Stimulated activated CD8-positive, alpha-beta memory T cell treated with anti-CD3 and anti-CD28 coated beads, Interleukin-7, amount 100 ng/mL, for 48 hours (primary cell): ENCODE measurements around the gene ADGRF1.
"Not testable (repeated sequence)": the region's sequence is repeated elsewhere in the genome, so short reads cannot be mapped to it uniquely, and the experiment has no call there.

Experiments
- DNase-seq, 2 donors: peaks; one replicate each; pipeline ENCODE4 v3.0.0-alpha.2; 2020; ENCODE audit warnings: low read depth in 1 of 2; ENCODE audit errors: extremely low read depth in 1 of 2

Gene ADGRF1

GRCh38 chr6:47061309-47062300 is 19.5 kb upstream of the ADGRF1 start:
- no peak for DNase-seq

DNA sequence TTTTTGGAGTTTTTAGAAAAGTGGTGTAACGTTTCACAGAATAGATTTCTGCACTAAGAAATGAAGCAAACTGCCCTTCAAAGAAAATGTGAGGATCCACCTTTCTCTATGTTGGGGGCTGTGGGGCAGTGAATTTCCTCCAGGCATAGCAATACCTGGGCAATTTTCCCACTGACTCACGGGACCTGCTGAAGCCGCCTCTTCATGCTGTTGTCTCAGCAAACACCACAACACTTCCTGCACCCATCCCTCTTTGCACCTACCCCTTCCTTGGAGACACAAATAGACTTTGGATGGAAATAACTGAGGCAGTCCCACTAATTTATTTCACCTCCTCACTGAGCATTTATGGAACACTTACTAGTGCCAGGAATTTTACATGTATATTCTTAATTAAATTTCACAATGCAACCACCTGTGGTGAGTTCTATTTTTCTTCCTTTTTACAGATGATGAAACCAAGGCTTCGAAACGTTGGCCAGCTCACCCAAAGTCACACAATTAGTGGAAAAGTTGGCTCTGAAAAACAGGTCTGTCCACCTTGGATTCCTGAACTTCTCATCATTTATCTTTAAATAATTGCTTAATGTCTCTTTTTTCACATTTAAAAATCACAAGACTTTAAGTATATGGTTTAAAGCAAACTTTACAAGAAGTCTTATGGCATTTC is 17.2 kb upstream of the ADGRF1 start:
- DNase-seq = no peak

DNA sequence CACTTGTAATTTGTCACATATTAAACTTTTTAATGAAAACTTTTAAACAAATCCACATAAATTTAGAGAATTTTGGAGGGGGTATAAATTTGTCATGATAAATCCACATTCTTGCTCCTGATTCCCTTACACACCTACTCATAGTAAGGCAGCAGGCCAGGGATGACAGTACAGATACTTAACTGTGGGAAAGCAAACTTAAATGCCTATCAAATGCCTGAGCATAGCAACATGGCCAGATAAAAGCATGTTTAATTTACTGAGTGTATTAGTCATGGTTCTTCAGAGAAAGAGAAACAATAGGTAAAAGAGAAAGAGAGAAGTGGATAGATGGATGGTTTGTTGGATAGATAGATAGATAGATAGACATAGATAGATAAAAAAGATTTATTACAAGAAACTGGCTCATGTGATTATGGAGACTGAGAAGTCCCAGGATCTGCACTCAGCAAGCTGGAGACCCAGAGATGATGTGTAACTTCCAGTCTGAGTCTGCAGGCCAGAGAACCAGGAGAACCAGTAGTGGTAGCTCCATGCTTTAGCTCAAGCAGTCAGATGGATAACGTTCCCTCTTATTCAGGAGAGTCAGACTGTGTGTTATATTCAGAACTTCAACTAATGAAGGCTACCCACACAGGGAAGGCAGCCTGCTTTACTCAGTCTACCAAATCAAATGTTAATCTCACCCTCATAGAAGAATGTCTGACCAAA is 15.9 kb upstream of the ADGRF1 start:
- DNase-seq = no peak

DNA sequence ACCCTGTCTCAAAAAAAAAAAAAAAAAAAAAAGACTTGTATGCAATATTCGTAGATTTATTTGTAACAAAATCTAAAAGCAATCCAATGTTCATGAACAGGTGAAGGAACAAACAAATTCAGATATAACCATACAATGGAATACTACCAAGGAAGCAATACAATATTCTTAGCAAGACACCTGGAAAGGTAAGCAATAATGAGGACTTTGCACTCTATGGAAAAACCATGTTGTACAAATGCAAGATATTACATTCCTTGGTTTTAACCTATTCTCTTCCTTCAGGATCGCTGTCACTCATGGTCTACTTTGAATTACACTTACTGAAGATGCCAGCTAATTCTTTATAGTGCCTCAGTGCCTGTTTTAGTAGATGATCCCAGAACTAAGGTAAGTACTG is 14.7 kb upstream of the ADGRF1 start:
- DNase-seq = no peak

DNA sequence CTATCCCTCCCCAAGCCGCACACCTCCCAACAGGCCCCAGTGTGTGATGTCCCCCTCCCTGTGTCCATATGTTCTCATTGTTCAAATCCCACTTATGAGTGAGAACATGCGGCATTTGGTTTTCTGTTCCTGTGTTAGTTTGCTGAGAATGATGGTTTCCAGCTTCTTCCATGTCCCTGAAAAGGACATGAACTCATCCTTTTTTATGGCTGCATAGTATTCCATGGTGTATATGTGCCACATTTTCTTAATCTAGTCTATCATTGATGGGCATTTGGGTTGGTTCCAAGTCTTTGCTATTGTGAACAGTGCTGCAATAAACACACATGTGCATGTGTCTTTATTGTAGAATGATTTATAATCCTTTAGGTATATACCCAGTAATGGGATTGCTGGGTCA is 12.2 kb upstream of the ADGRF1 start:
- DNase-seq = not testable (repeated sequence)

DNA sequence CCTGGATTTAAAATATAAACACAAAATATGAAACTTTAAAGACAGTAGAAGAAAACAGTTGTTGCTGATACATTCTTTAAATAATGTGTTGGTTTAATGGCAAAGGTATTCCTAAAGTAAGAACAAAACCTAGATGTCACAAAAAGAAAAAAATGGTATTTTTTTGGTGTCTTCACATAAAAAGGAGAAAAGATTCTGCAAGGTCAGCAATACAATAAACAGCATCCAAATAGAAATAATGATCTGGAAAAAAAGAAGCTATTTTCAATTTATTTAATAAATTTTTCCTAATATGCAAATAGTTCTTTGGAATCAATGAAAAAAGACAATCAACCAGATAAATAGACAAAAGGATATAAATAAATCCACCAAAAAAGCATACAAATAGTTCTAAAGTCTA is 6.5 kb upstream of the ADGRF1 start:
- no peak for DNase-seq

DNA sequence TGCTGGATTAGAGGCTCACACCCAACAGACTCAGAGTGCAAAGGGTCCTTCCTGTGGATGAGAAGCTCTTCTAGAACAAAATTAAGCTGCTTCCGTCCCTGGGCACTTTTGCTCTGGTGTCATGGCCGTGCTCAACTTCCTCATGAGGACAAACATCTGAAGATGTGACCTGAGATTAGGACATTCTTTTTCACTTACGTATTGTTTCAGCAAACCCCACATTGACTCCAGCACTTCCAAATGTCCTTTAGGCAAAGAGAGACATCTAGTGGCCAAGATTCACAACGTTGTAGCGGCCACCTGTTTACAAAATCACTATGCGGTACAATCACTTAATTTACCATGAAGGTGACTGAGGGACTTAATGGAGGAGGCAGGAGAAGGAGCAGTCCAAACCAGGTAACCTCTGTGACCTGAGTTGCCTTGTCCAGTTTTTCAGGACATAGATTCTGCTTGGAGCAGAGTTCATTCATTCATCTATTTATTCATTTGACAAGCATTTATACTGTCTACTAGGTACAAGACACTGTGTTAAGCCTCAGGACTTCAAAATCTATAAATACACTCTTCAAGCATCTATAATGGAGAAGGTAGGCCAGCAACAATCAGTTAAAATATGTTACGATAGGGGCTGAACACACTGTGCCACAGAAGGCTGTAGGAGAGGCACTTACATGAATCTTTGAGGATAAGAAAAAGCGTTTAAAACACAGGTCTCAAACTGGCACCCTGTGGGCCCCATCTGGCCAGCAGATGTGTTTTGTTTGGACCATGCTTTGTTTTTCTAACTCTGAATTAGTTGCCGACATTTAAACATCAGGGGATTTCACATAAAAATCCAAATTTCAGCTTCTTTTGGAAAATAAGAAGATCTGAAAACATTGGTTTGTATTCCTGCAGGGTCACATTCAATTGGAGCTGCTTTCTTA is 5.6 kb upstream of the ADGRF1 start:
- no peak for DNase-seq

DNA sequence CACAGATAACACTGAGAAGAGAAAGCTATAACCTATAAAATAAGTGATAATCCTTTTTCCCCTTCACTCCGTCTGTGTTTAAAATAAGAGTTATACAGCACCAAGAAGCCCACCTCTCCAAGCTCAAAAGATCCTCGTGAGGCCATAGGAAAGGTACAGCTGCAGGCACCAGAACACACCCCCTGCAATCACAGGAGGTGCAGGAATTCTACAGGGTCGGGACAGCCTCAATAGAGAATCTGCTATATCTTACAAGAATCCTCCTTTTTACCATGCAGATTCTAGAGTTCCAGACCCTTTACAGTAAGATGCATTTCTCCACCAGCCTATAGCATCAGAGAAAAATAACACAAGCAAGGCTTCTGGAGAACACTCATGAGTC is 5.0 kb upstream of the ADGRF1 start:
- DNase-seq = no peak

GRCh38 chr6:47044397-47044796 is 2.3 kb upstream of the ADGRF1 start:
- no peak for DNase-seq

- no peak for DNase-seq
These were observed 1.2 kb upstream of the ADGRF1 start for GRCh38 chr6:47043286-47043685.

- no peak for DNase-seq
These were observed 391 bp downstream of the ADGRF1 start for GRCh38 chr6:47041741-47042140.

DNA sequence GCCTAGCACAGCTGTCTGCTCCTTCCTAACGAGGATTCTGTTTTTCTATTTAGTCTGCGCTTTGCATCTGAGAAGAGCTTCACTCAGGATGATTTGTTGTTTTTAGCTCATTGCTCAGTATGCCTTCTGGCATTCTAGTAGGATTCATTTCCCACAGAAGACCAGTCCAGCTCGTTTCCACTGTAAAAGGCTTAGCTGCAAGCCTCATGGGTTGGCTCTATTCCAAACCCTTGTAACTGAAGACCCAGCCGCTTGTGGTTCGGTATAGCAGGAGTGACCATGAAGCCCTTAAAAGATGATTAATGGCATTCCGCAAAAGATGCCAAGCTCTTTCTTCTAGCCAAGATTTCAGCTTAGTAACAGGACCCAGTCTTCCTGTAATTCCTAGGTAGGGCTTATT is 7.2 kb downstream of the ADGRF1 start:
- DNase-seq = no peak

DNA sequence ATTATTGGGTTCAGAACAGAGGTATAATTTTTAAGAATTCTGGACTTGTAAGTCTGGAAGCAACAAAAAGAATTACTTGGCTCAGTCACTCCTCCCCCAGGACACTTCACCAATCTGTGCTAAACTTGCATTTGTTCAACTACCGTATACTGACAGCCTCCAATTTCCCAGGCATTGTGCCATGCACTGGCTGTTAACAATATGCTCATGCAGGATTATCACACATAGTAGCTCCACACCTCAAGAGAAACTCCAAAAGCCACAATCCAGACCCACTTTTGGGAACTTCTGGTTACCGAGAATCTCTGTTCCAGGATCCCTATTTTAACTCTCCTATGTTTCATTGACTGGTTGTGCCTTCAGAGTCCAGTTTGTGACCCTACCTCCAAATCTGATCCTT is 7.7 kb downstream of the ADGRF1 start:
- DNase-seq = no peak

GRCh38 chr6:47032974-47033765 is 9.0 kb downstream of the ADGRF1 start:
- no peak for DNase-seq

DNA sequence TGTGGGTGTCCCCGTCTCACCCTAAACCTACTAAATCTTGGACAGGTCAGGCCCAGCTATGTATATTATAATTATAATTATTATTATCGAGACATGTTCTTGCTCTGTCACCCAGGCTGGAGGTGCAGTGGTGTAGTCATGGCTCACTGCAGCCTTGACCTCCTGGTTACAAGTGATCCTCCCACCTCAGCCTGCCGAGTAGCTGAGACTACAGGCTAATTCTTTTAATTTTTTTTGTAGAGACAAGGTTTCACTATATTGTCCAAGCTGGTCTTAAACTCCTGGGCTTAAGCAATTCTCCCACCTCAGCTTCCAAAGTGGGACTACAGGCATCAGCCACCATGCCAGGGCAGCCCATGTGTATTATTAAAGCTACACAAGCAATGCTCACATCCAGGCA is 10.5 kb downstream of the ADGRF1 start:
- DNase-seq = no peak

- no peak for DNase-seq
These were observed 12.1 kb downstream of the ADGRF1 start for GRCh38 chr6:47029865-47030561.

- DNase-seq = no peak
These were observed 13.2 kb downstream of the ADGRF1 start for GRCh38 chr6:47028835-47029360.

- DNase-seq = no peak
These were observed 14.8 kb downstream of the ADGRF1 start for GRCh38 chr6:47027315-47027714.

DNA sequence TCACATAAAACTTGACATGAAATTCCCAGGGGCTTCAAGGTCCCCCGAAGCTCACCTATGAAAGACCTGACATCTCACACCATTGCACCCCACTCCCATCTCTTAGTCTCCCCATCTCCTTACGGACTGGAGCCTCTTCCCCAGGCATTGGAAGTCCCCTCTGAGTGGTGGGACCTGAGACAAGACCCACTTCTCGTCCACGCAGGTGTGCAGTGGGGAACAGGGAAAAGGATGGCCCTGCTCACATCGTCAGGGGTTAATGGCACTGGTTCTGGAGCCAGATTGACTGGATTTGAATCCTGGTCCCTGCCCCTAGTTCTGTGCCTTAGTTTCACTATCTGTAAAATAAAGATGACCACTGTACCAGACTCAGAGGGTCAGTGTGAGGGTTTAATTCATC is 15.5 kb downstream of the ADGRF1 start:
- DNase-seq = no peak
